Effector CD8-positive, alpha-beta T cell (primary cell): ENCODE measurements around the gene CLSTN2.

Experiments used
- DNase-seq: peaks from one replicate; lab custom pipeline; 2025; lab: John Stamatoyannopoulos, UW

Gene CLSTN2

DNA sequence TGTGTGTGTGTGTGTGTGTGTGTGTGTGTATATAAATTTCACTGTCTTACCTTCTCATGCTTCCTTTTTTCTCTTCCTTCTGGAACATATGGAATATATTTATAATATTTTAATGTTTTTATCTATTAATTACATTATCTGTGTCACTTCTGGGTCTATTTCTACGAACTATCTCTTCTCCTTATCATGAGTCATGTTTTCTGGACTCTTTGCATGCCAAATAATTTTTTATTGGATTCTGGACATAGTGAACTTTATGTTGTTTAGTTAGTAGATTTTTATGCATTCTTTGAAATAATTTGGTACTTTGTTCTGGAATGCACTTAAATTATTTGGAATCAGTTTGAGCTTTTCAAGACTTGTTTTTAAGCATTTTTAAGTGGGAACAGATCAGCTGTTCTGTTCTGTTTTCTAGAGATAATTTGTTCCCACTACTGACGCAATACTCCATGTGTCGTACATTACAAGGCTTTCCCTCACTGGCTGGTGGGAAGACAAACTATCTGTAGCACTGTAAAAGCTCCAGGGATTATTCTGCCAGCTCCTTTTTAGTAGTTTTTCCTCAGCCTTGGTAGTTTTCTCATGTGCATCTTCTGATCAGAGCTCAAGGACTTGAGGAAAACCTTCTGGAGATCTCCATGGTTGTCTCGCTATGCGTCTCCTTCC lies 302.0 kb downstream of the CLSTN2 start:
- DNase-seq: no peak

DNA sequence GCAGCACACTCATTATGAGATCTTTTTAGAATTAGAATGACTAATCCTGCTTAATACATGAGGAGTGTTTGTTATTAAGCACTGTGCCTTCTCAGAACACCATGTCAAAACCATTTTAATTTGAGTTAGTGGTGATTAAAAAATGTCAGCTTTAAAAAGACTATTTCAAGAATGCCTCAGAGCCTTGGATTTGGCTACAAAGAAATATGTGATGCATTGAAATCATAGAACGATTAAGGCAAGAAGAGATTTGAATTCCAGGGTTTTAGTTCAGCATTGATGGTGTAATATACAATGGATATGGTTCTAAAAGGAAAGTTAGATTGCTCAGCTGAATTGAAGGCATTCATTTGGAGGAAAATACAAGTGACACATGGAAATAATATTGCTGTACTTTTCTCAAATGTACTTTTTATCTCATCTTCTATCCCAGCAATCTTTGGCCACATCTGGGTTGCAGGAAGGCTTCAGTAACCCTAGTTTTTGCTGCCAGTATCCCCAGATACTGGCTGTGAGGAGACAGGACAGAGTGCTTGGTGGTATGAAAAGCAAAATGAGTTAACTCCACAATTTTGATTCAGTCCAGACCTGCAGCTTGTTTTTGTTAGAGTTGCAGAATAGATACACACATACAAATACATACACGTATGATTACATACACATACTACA lies 303.8 kb downstream of the CLSTN2 start:
- no peak for DNase-seq

DNA sequence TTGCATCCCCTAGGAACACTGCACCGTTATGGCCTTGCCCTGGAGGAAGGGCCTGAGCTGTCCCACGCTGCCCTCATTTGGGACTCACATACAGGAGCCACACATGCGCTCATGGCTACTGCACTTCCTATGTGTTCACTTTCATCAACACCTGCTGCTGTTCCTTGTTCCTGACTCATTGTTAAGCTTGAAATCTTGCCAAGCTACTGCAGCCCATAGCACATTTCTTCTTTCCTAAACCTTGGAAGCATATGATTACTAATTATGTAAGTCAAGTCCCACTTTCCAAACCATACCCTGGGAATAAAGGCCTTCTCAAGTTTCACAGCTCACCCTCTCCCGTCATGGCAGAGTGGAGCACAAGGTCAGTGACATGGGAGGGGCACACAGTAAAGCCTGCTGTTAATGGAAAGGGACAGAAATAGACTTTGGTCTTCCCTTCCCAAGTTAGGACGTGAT lies 307.9 kb downstream of the CLSTN2 start:
- no peak for DNase-seq

DNA sequence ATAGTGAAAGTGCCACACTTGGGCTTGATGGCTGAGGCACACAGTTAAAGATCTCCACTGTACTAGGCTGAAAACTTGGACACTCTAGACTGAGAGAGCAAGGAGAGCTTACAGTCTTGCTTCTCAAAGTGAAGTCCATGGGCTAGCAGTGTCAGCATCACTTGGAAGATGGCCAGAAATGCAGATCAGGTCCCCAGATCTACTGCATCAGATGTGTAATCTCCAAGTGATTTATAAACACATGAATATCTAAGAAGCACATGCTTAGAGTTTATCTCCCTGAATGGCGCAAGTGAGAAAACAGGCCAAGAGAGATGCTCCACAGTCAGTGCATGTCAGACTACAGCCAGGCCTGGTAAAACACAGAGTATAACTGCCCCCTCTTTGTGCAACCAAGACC lies 308.6 kb downstream of the CLSTN2 start:
- DNase-seq: no peak

DNA sequence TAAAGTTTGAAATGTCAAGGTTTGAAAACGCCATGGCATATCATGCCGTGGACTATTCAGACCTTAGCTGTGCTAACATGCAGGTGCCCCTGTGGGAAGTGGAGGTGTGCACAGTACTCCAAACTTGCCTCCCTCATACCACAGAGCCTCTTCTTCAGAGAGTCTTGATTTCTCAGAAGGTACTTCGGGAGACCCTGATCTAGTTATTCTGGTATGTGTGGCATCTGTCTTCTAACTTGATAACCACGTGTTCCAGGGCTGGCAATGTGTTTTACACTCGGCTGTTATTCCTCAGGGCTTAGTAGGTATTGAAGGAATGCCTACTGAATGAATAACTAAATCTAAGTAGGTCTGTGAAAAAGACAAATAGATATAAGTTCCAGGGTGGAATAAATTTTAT lies 309.9 kb downstream of the CLSTN2 start:
- DNase-seq: no peak

DNA sequence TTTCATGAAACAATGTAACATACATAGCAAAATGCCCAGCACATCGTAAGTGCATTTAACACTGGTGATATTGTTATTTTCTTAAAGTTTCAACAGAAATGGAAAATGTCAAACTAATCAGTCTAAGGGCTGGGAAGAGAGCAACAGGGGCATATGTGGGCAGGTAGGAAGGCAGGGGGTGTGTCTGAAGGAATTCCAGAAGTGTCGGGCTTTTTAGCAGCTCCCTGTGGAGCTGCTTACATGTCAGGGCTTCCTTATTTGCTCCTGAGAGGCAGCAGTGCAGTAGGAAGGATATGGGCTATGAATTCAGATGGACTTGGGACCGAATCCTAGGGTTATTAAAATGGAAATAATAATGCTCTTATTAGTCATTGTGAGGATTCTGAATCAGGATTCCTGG lies 311.6 kb downstream of the CLSTN2 start:
- no peak for DNase-seq

DNA sequence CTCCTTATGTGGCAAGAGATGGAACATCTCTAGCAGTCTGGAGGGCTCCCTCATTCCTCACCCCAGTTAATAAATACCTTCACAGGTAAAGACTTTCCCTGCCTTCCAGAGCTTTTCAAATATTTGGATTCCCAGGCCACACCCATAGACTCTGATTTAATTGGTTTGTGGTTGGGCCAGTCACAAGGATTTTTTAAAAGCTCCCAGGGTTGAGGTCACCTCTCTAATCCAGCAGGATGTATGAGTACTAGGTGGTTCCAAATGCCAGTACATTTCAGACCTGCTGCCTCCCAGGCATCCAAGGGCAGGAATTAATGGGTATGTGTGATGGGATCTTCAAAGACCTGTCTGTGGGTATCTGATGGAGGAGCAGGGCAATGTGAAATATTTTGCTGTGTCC lies 312.8 kb downstream of the CLSTN2 start:
- DNase-seq: no peak

DNA sequence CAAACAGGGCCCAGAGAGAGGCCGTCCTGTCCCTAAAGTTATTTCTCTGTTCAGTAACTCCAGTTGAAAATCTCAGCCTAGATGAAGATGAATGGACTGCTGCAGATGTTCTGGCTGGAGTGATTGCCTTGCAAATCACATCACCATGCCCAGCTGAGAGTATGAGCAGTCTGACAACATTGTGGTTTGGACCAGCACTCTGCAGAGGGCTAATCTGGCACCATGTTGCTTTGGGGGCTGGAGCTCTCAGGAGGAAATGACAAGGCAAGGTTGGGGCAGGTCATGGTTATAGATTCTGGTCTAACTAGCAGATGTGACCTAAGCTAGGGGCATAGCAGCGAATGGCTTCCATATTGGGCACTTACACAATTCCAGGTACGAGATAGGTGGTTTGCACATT lies 314.2 kb downstream of the CLSTN2 start:
- DNase-seq: no peak

DNA sequence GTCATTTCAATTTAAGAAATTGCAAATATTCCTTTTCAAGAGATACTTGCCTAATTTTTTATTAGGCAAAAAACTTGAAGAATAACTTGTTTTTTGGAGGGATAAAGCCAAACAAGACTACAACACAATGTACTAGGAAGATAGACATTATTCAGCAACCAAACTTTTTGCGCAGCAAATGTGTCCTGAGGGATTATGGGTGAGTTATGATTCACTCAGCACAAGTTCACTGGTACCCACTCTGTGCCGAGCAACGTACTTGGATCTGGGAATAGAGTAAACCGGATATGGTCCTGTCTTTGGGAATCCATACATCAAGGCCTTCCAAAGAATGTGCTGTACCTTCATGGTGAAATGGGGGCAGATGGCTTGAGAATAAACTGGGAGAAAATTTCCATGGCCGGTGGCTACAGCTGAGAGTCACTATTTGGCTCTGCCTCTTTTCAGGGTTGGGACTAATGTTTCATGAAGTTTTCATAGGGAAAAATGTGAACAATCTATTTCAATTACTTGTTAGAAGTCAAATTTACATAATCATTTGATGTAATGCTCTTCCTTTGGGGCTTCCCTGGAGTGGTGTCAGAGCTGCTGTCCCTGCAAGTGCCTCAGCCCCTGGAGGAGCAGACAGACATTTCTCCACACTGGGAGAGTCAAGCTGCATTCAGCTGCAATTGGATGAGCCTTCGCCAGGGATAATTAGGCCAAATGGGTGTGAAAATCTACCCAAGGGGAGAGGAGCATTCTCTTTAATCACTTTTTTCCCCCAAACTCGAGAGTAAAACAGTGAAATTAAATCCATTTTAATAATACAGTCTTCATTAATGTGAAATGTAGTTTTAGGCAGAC lies 315.2 kb downstream of the CLSTN2 start:
- no peak for DNase-seq

DNA sequence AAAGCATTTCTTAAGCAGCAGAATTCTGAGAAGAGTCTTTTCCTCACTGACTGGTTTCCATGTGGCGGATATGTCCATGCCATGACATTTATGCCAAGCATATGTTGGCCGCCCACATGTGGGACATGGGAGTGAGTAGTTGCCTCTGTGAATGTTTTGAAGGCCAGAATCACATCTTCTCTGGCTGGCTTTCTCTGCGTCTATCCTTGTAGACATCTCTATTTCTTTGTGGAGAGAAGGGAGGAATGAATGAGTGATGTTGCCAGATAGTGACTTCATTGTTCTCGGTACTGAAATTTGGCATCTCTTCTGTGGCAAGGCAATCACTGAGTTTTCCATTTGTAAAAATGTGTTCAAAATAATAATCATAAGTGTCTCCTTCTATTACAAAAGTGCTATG lies 316.0 kb downstream of the CLSTN2 start:
- no peak for DNase-seq

DNA sequence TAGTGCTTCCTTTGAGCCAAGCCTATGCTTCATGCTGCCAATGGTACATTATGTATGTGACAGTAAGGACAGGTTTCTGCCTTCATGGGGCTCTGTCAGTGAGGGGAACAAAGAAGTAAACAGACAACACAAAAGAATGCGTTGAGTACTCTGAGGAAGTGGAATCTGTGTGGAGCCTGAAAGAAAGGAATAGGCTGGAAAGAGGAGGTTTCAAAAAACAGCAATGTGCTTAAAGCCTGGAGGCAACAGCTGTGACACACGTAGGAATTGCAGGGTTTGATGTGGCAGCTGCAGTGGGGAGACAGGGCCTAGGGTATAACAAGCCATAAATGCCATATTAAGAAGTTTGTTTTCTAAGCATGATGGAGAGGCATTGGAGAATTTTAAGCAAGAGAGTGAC lies 316.7 kb downstream of the CLSTN2 start:
- DNase-seq: no peak

DNA sequence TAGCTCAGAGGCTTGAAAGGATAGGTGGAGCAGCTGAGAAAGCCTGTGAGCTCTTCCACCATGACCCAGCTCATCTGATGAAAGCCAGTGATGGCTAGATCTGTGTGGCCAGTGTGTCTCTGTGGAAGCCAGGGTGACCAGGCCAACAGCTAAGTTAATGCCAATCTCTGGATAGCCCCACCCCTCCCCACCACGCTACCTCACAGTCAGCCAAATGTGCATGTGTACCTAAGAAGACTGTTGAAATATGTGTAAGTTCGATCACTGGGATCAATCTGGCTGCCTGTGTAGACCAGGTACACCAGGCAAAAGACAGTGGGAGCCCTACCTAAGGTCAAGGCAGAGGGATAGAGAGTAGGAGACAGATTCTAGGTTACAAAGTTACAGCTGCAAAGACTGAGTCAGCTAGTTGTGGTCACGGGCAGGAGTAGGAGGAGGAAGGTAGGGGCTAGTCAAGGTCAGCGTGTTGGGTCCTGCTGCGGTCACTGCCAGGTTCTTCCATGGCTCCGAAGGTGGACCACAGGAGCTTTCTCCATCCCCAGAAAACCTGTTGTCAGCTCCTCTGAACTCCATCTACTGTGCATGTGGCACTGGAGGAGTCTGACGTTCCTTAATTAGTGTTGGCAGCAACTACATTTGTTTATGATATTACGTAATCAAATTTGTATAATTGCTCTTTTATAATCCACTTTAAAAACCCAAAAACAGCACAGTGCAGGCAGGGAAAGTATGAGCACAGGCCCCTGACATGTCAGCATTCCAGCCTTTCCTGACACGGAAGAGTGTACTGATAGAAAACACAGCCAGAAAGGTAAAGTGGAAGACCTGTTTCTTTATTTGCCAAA lies 318.0 kb downstream of the CLSTN2 start:
- no peak for DNase-seq

DNA sequence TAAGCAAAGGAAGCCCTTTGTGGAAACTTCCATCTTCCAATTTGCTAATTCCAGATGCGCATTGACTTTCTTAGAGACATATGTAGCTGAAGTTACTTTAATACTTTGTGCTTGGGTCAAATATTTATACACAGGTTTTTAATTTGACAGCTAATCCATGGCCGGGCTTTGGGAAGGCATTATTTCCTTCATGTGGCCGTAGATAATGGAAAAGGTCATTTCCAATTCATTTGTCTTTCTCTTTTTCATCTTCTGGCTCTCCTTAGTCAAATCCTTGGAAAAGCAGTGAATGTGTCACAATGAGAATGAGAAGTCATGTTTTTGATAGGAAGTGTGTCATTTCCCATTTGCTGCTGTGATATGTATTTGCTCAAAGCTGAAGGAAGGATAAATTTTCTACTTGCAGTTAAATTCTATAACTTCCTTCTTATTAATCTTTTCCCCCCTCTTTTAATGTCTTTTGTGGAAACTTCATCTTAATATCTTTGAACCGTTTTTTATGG lies 323.3 kb downstream of the CLSTN2 start:
- no peak for DNase-seq

DNA sequence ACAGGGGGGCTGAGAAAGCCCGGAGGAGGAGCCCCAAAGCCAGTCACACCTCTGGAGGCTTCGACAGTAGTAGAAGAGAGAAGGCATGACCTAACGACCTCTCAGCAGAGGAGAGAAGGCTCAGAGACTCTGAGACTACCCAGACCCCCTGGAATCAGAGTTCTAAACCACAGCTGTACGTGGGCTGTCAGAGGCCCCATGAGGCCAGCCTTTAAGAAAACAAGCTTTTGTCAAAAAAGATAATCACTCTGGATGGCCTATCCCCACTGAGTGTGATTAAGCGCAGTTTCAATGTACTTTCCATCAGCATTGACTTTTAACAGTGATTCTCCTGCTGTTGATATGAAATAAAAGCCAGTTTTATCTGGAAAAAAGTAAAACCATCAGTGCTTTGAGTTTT lies 330.3 kb downstream of the CLSTN2 start:
- no peak for DNase-seq

DNA sequence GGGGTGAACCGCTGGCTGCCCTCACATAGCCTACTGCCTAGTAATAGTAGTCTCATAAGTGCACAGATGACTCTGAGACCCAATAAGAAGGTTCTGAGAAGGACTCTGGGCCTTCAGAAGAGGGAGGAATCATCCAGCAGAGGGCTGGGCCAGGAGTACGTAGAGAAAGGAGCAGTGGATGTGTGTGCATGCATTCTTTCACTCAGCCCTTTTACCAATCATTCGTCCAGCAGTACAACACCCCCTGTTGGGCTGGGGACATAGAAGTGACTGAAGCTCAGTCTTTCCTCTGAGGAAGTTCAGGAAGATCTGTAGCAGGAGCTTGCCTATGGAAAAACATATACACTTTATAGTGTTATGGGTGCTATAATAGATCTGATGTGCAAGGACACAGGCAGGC lies 333.1 kb downstream of the CLSTN2 start:
- DNase-seq: no peak

DNA sequence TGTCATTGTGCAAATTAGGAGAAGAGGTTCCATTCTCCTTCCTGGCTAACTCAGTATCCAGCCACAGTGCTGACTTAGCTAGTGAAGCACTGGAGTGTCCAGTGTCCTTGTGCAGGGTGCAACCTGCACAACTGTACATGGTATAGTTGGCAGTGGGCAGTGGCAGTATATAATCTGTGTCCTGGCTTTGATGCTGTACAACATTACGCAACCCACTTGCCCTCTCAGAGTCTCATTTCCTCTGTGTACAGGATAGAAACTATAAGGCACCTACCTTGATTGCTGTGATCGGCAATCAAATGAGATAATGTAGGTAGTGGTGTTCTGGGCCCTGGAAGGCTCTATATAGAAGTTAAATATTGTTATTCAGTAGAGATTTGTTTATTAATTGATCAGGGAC lies 333.6 kb downstream of the CLSTN2 start:
- DNase-seq: no peak

DNA sequence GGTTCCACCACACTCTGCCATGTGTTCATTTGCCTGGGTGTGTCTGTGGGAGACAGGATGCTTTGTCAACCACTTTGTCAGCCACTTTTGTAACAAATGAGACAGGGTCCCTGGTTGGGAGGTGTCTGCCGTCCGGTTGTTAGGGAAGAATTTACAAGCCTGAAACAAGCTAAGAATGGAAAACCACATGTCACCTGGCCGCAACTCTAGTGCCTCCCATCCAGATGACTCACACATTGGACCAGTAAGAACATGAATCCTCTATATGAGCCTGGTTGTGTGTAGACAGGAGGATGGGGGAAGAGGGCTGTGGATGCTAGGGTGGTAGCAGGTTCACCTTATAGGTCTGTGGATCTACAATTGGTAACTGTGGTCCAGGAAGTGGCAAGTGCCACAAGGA lies 335.3 kb downstream of the CLSTN2 start:
- no peak for DNase-seq

DNA sequence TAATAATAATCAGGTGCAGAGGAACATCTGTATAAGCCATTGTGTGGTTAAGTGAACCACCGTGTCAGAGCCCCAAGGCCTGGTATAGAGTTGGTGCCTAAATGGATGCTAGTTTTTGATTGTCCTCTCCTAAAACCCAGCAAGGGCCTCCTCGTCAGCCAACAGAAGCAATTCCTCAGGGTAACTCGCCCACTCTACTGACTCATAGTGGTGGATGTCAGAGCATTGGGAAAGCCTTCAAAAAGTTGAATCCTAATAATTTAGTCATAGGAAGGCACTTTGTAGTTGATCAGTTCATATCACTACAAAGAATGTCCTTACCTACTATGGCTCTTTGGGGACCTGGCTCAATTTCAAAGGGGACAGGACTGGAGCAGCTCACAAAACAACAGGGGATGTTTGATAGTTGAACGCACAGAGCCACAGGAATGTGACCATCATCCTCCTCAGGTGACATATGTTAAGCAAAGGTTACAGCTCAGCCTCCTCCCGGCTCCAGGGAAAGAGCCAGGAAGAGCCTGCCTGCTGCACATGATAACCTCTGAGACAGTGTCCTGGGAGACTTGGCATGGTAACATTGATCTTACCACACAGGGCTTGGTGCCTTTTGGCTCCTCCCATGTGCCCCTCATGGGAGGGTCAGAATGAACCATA lies 338.7 kb downstream of the CLSTN2 start:
- DNase-seq: no peak

DNA sequence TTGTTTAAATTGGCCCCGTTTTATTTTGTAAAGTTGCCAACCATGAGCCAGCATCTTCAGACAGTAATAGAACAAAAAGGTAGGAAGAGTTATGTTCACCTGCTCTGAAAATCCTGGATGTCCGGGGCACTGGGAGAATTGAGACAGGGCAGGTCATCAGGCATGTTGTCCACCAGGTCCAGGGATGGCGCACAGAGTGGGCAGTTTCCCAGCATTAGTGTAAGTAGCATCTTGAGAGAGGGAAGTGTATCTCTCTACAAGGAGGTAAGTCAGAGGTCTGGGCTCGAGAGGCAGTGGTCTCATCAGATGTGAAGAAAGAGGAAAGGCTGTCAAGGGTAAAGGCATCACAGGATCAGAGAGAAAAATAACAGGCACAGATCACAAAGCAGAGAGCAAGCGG lies 339.4 kb downstream of the CLSTN2 start:
- DNase-seq: no peak

DNA sequence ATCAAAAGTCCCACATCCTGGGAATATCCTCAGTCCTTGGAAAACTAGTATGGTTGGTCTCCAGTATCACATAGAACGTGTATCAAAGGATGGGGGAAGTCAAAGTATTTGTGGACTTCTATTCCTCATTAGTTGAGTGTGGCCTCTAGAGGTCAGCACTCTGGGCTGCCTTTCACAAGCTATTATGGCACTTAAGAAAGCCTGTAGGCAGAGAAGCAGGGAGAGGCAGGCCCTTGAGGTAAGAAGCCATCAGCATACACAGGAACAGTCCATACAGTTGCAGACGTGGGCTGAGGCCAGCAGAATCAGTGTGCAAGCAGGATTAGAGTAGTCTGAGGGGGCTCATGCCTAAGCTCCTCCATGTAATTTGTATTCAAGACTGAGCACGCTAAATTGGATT lies 341.7 kb downstream of the CLSTN2 start:
- no peak for DNase-seq

DNA sequence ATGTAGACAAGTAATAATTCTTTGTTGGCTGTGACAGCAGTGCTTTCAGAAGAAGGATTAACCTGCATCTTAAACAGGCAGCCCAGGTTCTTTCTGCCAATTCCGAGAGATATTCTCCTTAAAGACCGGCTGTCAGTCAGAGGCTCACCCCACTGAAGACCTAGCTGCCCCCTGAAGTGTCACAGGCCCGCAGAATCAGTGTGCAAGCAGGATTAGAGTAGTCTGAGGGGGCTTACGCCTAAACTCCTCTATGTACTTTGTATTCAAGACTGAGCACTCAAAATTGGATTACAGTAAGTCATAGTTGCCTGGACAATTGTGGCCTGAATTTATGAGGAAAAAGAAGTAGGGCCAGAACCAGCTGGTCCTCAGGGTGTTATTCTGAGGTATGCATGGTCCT lies 342.9 kb downstream of the CLSTN2 start:
- DNase-seq: no peak
